NCI-H345 treated with DMSO at 0.1 percent for 48 hours (cell line): Measurements from ENCODE around the gene U2AF1L4.

ENCODE experiments used
- DNase-seq: peaks from one replicate; lab custom pipeline; 2025; ENCODE audit not compliant: unreplicated experiment; lab: John Stamatoyannopoulos, UW

U2AF1L4 gene

GRCh38 chr19:35745328-35746086 lies at the start of gene U2AF1L4, which contains the start of gene PSENEN:
Gene U2AF1L4 (minus strand): TSS chr19:35745418. CDS start chr19:35745391, 27 bp downstream.
Gene PSENEN (plus strand): TSS chr19:35745651. CDS start chr19:35745931, 280 bp downstream.
- peak; percentile 100 for DNase-seq

GRCh38 chr19:35793381-35794165 lies 48.4 kb upstream of the U2AF1L4 start:
- no peak for DNase-seq

GRCh38 chr19:35792888-35793287 lies 47.7 kb upstream of the U2AF1L4 start:
- no peak for DNase-seq

GRCh38 chr19:35792312-35792711 lies 47.1 kb upstream of the U2AF1L4 start:
- DNase-seq = no peak

- no peak for DNase-seq
These were observed 46.6 kb upstream of the U2AF1L4 start for GRCh38 chr19:35791814-35792279.

- DNase-seq = peak; percentile 83
These were observed 46.0 kb upstream of the U2AF1L4 start for GRCh38 chr19:35790981-35791813.

GRCh38 chr19:35789978-35790944 lies 45.0 kb upstream of the U2AF1L4 start:
- no peak for DNase-seq

GRCh38 chr19:35789195-35789977 lies 44.2 kb upstream of the U2AF1L4 start:
- no peak for DNase-seq

- DNase-seq = no peak
These were observed 43.2 kb upstream of the U2AF1L4 start for GRCh38 chr19:35788205-35788960.

GRCh38 chr19:35787227-35787799 lies 42.1 kb upstream of the U2AF1L4 start:
- no peak for DNase-seq

- DNase-seq = no peak
These were observed 41.3 kb upstream of the U2AF1L4 start for GRCh38 chr19:35786299-35787160.

GRCh38 chr19:35785339-35785627 lies 40.1 kb upstream of the U2AF1L4 start:
- no peak for DNase-seq

GRCh38 chr19:35784503-35785338 lies 39.5 kb upstream of the U2AF1L4 start:
- no peak for DNase-seq

GRCh38 chr19:35783469-35784434 lies 38.5 kb upstream of the U2AF1L4 start:
- DNase-seq = no peak

GRCh38 chr19:35782589-35782988 lies 37.4 kb upstream of the U2AF1L4 start:
- no peak for DNase-seq
